RWPE2 (cell line): ENCODE data around the gene IFT27.

Experiments
- ATAC-seq: fragments of 200-7000 bp; cut with Tn5 transposase; 3 replicates; pipeline ENCODE4 v1.9.1; 2021; ENCODE audit warnings: low read depth
- DNase-seq: peaks from one replicate; pipeline ENCODE4 v3.0.0-alpha.2; 2020; ENCODE audit warnings: low spot score
- H3K27ac ChIP-seq: fragments of 450-650 bp; 2 replicates; pipeline ENCODE4 v1.5.1; 2017; ENCODE audit warnings: mild to moderate bottlenecking; ENCODE audit not compliant: poor library complexity, severe bottlenecking
- H3K27me3 ChIP-seq: fragments of 250-450 bp; sonication (Bioruptor Pico); 2 replicates; pipeline ENCODE4 v1.5.1; 2021; ENCODE audit warnings: mild to moderate bottlenecking, moderate library complexity; ENCODE audit not compliant: insufficient read depth, poor library complexity, severe bottlenecking
- H3K36me3 ChIP-seq: fragments of 250-450 bp; sonication (Bioruptor Pico); 2 replicates; pipeline ENCODE4 v1.5.1; 2020; ENCODE audit warnings: low read depth, mild to moderate bottlenecking, moderate library complexity
- H3K4me1 ChIP-seq: fragments of 250-450 bp; sonication (Bioruptor Pico); 2 replicates; pipeline ENCODE4 v1.5.1; 2021; ENCODE audit warnings: mild to moderate bottlenecking, moderate library complexity; ENCODE audit not compliant: insufficient read depth, poor library complexity, severe bottlenecking
- H3K4me3 ChIP-seq: fragments of 250-450 bp; sonication (Bioruptor Pico); 2 replicates; pipeline ENCODE4 v1.5.1; 2021; ENCODE audit warnings: mild to moderate bottlenecking, moderate library complexity; ENCODE audit not compliant: severe bottlenecking
- H3K9me3 ChIP-seq: fragments of 250-450 bp; sonication (Bioruptor Pico); 2 replicates; pipeline ENCODE4 v1.5.1; 2021; ENCODE audit warnings: mild to moderate bottlenecking, moderate library complexity; ENCODE audit not compliant: severe bottlenecking
- CTCF ChIP-seq: fragments of 450-650 bp; IDR thresholded peaks from one replicate; pipeline ENCODE4 v1.5.1; 2017; ENCODE audit warnings: mild to moderate bottlenecking, moderate library complexity; ENCODE audit not compliant: poor library complexity, severe bottlenecking

Gene IFT27

GRCh38 chr22:36797911-36798673 lies 22.2 kb upstream of the IFT27 start:
- H3K27me3 ChIP-seq: no peaks in the 10 kb centered on the region
- TF ChIP-seq CTCF: no peak
- H3K27ac ChIP-seq: no peak overlapping the region
- DNase-seq: no peak
- H3K4me1 ChIP-seq: no peaks in the 10 kb centered on the region
- no peak for ATAC-seq
- no peaks in the 10 kb centered on the region for H3K9me3 ChIP-seq
- H3K4me3 ChIP-seq: no peak overlapping the region
- H3K36me3 ChIP-seq: no peaks in the 10 kb centered on the region

GRCh38 chr22:36797374-36797773 lies 21.5 kb upstream of the IFT27 start:
- DNase-seq (no peak), ATAC-seq (no peak)
- no peak for TF ChIP-seq CTCF
- Histone ChIP-seq H3K4me3 (no peak overlapping the region), H3K9me3 (no peaks in the 10 kb centered on the region), H3K4me1 (no peaks in the 10 kb centered on the region), H3K27ac (no peak overlapping the region), H3K27me3 (no peaks in the 10 kb centered on the region), H3K36me3 (no peaks in the 10 kb centered on the region)

- Histone ChIP-seq H3K9me3 (no peaks in the 10 kb centered on the region), H3K27me3 (no peaks in the 10 kb centered on the region), H3K4me3 (no peak overlapping the region), H3K27ac (no peak overlapping the region), H3K36me3 (no peaks in the 10 kb centered on the region), H3K4me1 (no peaks in the 10 kb centered on the region)
- no peak for TF ChIP-seq CTCF
- ATAC-seq (no peak), DNase-seq (no peak)
Observed at GRCh38 chr22:36796552-36797175, 20.7 kb upstream of the IFT27 start.

- Histone ChIP-seq H3K4me3 (no peak overlapping the region), H3K36me3 (no peaks in the 10 kb centered on the region), H3K9me3 (no peaks in the 10 kb centered on the region), H3K4me1 (no peaks in the 10 kb centered on the region), H3K27ac (no peak overlapping the region), H3K27me3 (peaks cover 7% of the 10 kb centered on the region)
- ATAC-seq (no peak), DNase-seq (no peak)
- no peak for TF ChIP-seq CTCF
Observed at GRCh38 chr22:36795633-36796032, 19.7 kb upstream of the IFT27 start.

GRCh38 chr22:36790648-36791047 lies 14.7 kb upstream of the IFT27 start:
- Histone ChIP-seq H3K4me1 (no peaks in the 10 kb centered on the region), H3K27me3 (peaks cover 7% of the 10 kb centered on the region), H3K36me3 (no peaks in the 10 kb centered on the region), H3K27ac (no peak overlapping the region), H3K9me3 (no peaks in the 10 kb centered on the region), H3K4me3 (no peak overlapping the region)
- TF ChIP-seq CTCF: no peak
- DNase-seq (no peak), ATAC-seq (no peak; the same call in 2 of the 3 replicates)
